Stomach smooth muscle (tissue), 2 donors: ENCODE results near the gene SECISBP2L.

Source experiments
- H3K27ac ChIP-seq: one replicate; pipeline ENCODE4 v1.7.0; 2013; ENCODE audit warnings: mild to moderate bottlenecking, low read length, inconsistent platforms
- H3K27me3 ChIP-seq, 2 donors: one replicate each; pipeline ENCODE4 v1.7.0; 2013; ENCODE audit warnings: low read length in 2 of 2; ENCODE audit not compliant: insufficient read depth in 2 of 2, control insufficient read depth in 1 of 2
- H3K36me3 ChIP-seq, 2 donors: one replicate each; pipeline ENCODE4 v1.7.0; 2013; ENCODE audit warnings: low read length in 2 of 2; ENCODE audit not compliant: control insufficient read depth in 2 of 2, insufficient read depth in 2 of 2
- H3K4me1 ChIP-seq: one replicate; pipeline ENCODE4 v1.7.0; 2013; ENCODE audit warnings: low read length; ENCODE audit not compliant: control insufficient read depth, insufficient read depth
- H3K4me3 ChIP-seq, 2 donors: one replicate each; pipeline ENCODE4 v1.7.0; 2013; ENCODE audit warnings: low read length in 2 of 2
- H3K9ac ChIP-seq, 2 donors: one replicate each; pipeline ENCODE4 v1.7.0; 2013; ENCODE audit warnings: low read length in 2 of 2, mild to moderate bottlenecking in 1 of 2
- H3K9me3 ChIP-seq, 2 donors: one replicate each; pipeline ENCODE4 v1.7.0; 2013; ENCODE audit warnings: low read length in 2 of 2; ENCODE audit not compliant: control insufficient read depth in 2 of 2
- donor health status: healthy.
- donor health status: Pancreatic carcinoma.

Gene SECISBP2L

GRCh38 chr15:48939648-48940047 lies 106.6 kb downstream of the SECISBP2L start:
- Histone ChIP-seq H3K4me3 (no peak overlapping the region), H3K9me3 (no peaks in the 10 kb centered on the region), H3K27ac (no peak overlapping the region), H3K9ac (no peak overlapping the region), H3K36me3 (no peaks in the 10 kb centered on the region), H3K27me3 (no peaks in the 10 kb centered on the region), H3K4me1 (no peaks in the 10 kb centered on the region)
